ENCODE measurements around the gene CCDC148.

DNA sequence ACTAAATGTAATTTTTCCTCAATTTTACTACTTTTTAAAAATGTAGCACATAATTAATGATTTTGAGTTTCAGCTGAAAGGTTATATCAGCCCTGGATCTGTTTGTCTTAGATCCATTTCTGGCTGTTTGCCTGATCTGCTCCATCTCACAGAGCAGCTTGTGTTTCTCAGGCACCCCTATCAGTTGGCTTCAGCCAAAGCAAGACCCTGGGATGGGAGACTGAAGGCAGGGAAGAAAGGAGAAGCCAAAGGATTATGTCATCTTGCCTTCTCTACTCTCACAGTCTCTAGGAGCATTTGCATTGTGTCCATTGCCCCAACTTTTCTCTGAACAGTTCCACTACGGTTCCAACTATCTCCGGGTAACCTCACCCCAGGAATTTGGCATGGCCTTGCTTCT is 110.5 kb downstream of the CCDC148 start:
- TF ChIP-seq, protein P1, sequence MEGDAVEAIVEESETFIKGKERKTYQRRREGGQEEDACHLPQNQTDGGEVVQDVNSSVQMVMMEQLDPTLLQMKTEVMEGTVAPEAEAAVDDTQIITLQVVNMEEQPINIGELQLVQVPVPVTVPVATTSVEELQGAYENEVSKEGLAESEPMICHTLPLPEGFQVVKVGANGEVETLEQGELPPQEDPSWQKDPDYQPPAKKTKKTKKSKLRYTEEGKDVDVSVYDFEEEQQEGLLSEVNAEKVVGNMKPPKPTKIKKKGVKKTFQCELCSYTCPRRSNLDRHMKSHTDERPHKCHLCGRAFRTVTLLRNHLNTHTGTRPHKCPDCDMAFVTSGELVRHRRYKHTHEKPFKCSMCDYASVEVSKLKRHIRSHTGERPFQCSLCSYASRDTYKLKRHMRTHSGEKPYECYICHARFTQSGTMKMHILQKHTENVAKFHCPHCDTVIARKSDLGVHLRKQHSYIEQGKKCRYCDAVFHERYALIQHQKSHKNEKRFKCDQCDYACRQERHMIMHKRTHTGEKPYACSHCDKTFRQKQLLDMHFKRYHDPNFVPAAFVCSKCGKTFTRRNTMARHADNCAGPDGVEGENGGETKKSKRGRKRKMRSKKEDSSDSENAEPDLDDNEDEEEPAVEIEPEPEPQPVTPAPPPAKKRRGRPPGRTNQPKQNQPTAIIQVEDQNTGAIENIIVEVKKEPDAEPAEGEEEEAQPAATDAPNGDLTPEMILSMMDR (IDR thresholded peaks at IDR 0.05; ENCODE audit: insufficient read depth, low read length), result no peak
- TF ChIP-seq, protein P2, sequence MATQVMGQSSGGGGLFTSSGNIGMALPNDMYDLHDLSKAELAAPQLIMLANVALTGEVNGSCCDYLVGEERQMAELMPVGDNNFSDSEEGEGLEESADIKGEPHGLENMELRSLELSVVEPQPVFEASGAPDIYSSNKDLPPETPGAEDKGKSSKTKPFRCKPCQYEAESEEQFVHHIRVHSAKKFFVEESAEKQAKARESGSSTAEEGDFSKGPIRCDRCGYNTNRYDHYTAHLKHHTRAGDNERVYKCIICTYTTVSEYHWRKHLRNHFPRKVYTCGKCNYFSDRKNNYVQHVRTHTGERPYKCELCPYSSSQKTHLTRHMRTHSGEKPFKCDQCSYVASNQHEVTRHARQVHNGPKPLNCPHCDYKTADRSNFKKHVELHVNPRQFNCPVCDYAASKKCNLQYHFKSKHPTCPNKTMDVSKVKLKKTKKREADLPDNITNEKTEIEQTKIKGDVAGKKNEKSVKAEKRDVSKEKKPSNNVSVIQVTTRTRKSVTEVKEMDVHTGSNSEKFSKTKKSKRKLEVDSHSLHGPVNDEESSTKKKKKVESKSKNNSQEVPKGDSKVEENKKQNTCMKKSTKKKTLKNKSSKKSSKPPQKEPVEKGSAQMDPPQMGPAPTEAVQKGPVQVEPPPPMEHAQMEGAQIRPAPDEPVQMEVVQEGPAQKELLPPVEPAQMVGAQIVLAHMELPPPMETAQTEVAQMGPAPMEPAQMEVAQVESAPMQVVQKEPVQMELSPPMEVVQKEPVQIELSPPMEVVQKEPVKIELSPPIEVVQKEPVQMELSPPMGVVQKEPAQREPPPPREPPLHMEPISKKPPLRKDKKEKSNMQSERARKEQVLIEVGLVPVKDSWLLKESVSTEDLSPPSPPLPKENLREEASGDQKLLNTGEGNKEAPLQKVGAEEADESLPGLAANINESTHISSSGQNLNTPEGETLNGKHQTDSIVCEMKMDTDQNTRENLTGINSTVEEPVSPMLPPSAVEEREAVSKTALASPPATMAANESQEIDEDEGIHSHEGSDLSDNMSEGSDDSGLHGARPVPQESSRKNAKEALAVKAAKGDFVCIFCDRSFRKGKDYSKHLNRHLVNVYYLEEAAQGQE (IDR thresholded peaks at IDR 0.05; ENCODE audit: insufficient replicate concordance, low read depth), result no peak
- no peak for TF ChIP-seq GABPA (IDR thresholded peaks at IDR 0.05; ENCODE audit: low read depth)

All from HL-60 (cell line).